HG03439 (cell line): ENCODE results near the gene AFAP1L1.

Experiments used
- ATAC-seq: cut with Tn5 transposase; IDR thresholded peaks from one replicate; pipeline ENCODE4 v1.9.1; 2021; ENCODE audit warnings: mild to moderate bottlenecking, moderate library complexity; ENCODE audit not compliant: unreplicated experiment

The AFAP1L1 gene

GRCh38 chr5:149344151-149344550 is 72.5 kb downstream of the AFAP1L1 start:
- no peak for ATAC-seq

GRCh38 chr5:149345147-149345891 is 73.7 kb downstream of the AFAP1L1 start, which contains the start of gene GRPEL2:
Gene GRPEL2 (plus strand): TSS chr5:149345499. CDS start chr5:149345540, 41 bp downstream.
- peak; percentile 97 for ATAC-seq

- ATAC-seq, result peak; percentile 20
These were observed 74.2 kb downstream of the AFAP1L1 start for GRCh38 chr5:149345892-149346222.

GRCh38 chr5:149348518-149348917 is 76.9 kb downstream of the AFAP1L1 start:
- ATAC-seq, result no peak

GRCh38 chr5:149349382-149349781 is 77.7 kb downstream of the AFAP1L1 start:
- no peak for ATAC-seq

GRCh38 chr5:149352169-149352568 is 80.5 kb downstream of the AFAP1L1 start:
- ATAC-seq, result no peak

GRCh38 chr5:149353911-149354310 is 82.3 kb downstream of the AFAP1L1 start:
- no peak for ATAC-seq

- no peak for ATAC-seq
These were observed 84.0 kb downstream of the AFAP1L1 start for GRCh38 chr5:149355688-149356087.

- ATAC-seq, result no peak
These were observed 84.7 kb downstream of the AFAP1L1 start for GRCh38 chr5:149356391-149356790.

- peak; percentile 99 for ATAC-seq
These were observed 86.0 kb downstream of the AFAP1L1 start, which contains the start of gene PCYOX1L for GRCh38 chr5:149357370-149358293. Gene PCYOX1L (plus strand): TSS chr5:149358046. CDS start chr5:149358069, 23 bp downstream.

GRCh38 chr5:149358294-149358651 is 86.6 kb downstream of the AFAP1L1 start:
- ATAC-seq, result peak; percentile 5

GRCh38 chr5:149358868-149359495 is 87.3 kb downstream of the AFAP1L1 start:
- no peak for ATAC-seq

- ATAC-seq, result no peak
These were observed 88.6 kb downstream of the AFAP1L1 start for GRCh38 chr5:149360272-149360671.

GRCh38 chr5:149362541-149362940 is 90.9 kb downstream of the AFAP1L1 start:
- ATAC-seq, result no peak

GRCh38 chr5:149363358-149363757 is 91.7 kb downstream of the AFAP1L1 start:
- no peak for ATAC-seq

- ATAC-seq, result no peak
These were observed 92.3 kb downstream of the AFAP1L1 start for GRCh38 chr5:149363936-149364335.

- ATAC-seq, result no peak
These were observed 93.1 kb downstream of the AFAP1L1 start for GRCh38 chr5:149364719-149365118.

- no peak for ATAC-seq
These were observed 93.8 kb downstream of the AFAP1L1 start for GRCh38 chr5:149365418-149365817.

GRCh38 chr5:149366169-149366729 is 94.6 kb downstream of the AFAP1L1 start:
- ATAC-seq, result no peak

GRCh38 chr5:149367249-149367971 is 95.8 kb downstream of the AFAP1L1 start:
- ATAC-seq, result peak; percentile 53
